C4-2B (cell line): Measurements from ENCODE around the gene LRRC37B.
"Not testable (repeated sequence)": the region's sequence is repeated elsewhere in the genome, so short reads cannot be mapped to it uniquely, and the experiment has no call there.

Experiments
- CTCF ChIP-seq: fragments of 450-650 bp; conservative IDR thresholded peaks from 2 replicates; pipeline ENCODE4 v1.5.1; 2017; ENCODE audit warnings: mild to moderate bottlenecking
- ZFX ChIP-seq: fragments of 450-650 bp; IDR thresholded peaks from 2 replicates; pipeline ENCODE4 v1.6.1; 2017

GRCh38 chr17:32083550-32083979, 76.4 kb downstream of the LRRC37B start:
- not testable (repeated sequence) for TF ChIP-seq CTCF, ZFX
